HepG2 (cell line): ENCODE results near the gene MAML1. TPM values are rescaled to one million over a fixed set of nuclear protein-coding genes. Genes with fewer than 3 reads are reported as not detected.
A peak's percentile ranks its signal among the peaks of the same experiment; 100 is the strongest.

Experiments used
- BCL6 ChIP-seq: IDR thresholded peaks from 2 replicates; pipeline ENCODE4 v1.6.1; 2016; ENCODE audit warnings: missing genetic modification reagents, missing compliant biosample characterization
- CREB1 ChIP-seq, 2 experiments: fragments of 450-650 bp in 1 of 2; IDR thresholded peaks; 2 replicates each; pipeline ENCODE4 v1.6.1; 2016 to 2017; ENCODE audit warnings: control low read depth in 1 of 2, mild to moderate bottlenecking in 1 of 2, missing compliant biosample characterization in 1 of 2, missing genetic modification characterization in 1 of 2
- DR1 ChIP-seq: sonication (generic); formaldehyde crosslinking; IDR thresholded peaks from 2 replicates; pipeline ENCODE4 v1.8.0; 2021; ENCODE audit warnings: mild to moderate bottlenecking, missing genetic modification reagents, inconsistent platforms
- EP300 ChIP-seq, 3 experiments: sonication (generic) in 1 of 3; formaldehyde crosslinking in 1 of 3; IDR thresholded peaks; 2 replicates each; pipeline versions ENCODE4 v1.5.1 to v1.6.1; 2011 to 2020; ENCODE audit warnings: low read depth in 2 of 3, low read length in 2 of 3, borderline replicate concordance in 1 of 3, improper control_type of control experiment in 1 of 3, mild to moderate bottlenecking in 1 of 3, missing genetic modification reagents in 1 of 3, moderate library complexity in 1 of 3
- FOXK2 ChIP-seq: fragments of 450-650 bp; IDR thresholded peaks from 2 replicates; pipeline ENCODE4 v1.6.1; 2016
- HDAC2 ChIP-seq: sonication (generic); formaldehyde crosslinking; IDR thresholded peaks from 2 replicates; pipeline ENCODE4 v1.4.0; 2020; ENCODE audit warnings: missing genetic modification reagents
- HNF4A ChIP-seq: sonication (generic); formaldehyde crosslinking; IDR thresholded peaks from 2 replicates; pipeline ENCODE4 v1.4.0; 2020; ENCODE audit warnings: missing genetic modification reagents
- HOXA3 ChIP-seq: sonication (generic); formaldehyde crosslinking; IDR thresholded peaks from 2 replicates; pipeline ENCODE4 v1.5.0; 2020; ENCODE audit warnings: missing genetic modification reagents
- NCOA5 ChIP-seq: sonication (generic); formaldehyde crosslinking; IDR thresholded peaks from 2 replicates; pipeline ENCODE4 v1.4.0; 2020; ENCODE audit warnings: missing genetic modification reagents
- RBFOX2 ChIP-seq: fragments of 200-400 bp; formaldehyde crosslinking; IDR thresholded peaks from 2 replicates; pipeline ENCODE4 v1.6.1; 2017; ENCODE audit warnings: low read depth, mild to moderate bottlenecking, low read length
- SOX6 ChIP-seq, 2 experiments: fragments of 450-650 bp in 1 of 2; sonication (generic) in 1 of 2; formaldehyde crosslinking in 1 of 2; IDR thresholded peaks; 2 replicates each; pipeline versions ENCODE4 v1.4.0 to v1.6.1; 2017 to 2020; ENCODE audit warnings: antibody characterized with exemption in 1 of 2, mild to moderate bottlenecking in 1 of 2, missing genetic modification reagents in 1 of 2
- THAP9 ChIP-seq: sonication (generic); formaldehyde crosslinking; IDR thresholded peaks from 2 replicates; pipeline ENCODE4; 2020; ENCODE audit warnings: missing genetic modification reagents, mild to moderate bottlenecking, borderline replicate concordance
- ZNF292 ChIP-seq: sonication (generic); formaldehyde crosslinking; IDR thresholded peaks from 2 replicates; pipeline ENCODE4 v1.8.1; 2022; ENCODE audit warnings: mild to moderate bottlenecking, low read depth, missing genetic modification reagents, borderline replicate concordance
- ZNF598 ChIP-seq: sonication (generic); formaldehyde crosslinking; IDR thresholded peaks from 2 replicates; pipeline ENCODE4 v1.5.1; 2020; ENCODE audit warnings: mild to moderate bottlenecking, missing genetic modification reagents, borderline replicate concordance
- ZNF703 ChIP-seq: sonication (generic); formaldehyde crosslinking; IDR thresholded peaks from 2 replicates; pipeline ENCODE4 v1.5.1; 2020; ENCODE audit warnings: missing genetic modification reagents, mild to moderate bottlenecking, moderate library complexity, borderline replicate concordance
- polyA plus RNA-seq, 8 experiments: library from polyadenylated mRNA; depleted of rRNA in 3 of 8; stranded (reverse) in 7 of 8; unstranded in 1 of 8; fragments of >200 nt; fragmentation: Illumina TruSeq in 4 of 8; extraction: Trizol in 4 of 8; gene quantifications; 2 replicates each; pipeline versions ENCODE4 v1.2.1 to v1.2.3, GENCODE V29; 2011 to 2016; ENCODE audit warnings: low read depth in 4 of 8, missing spikeins in 1 of 8, mixed read lengths in 1 of 8; ENCODE audit not compliant: insufficient read depth in 1 of 8
- total RNA-seq, 5 experiments: library from RNA; depleted of rRNA; stranded (reverse); fragments of >200 nt; fragmentation: Illumina TruSeq; extraction: Trizol; gene quantifications; 2 replicates each; pipeline ENCODE4 v1.2.3, GENCODE V29; 2016; ENCODE audit warnings: low read depth in 1 of 5
- TF ChIP-seq, protein P1 (sequence below): sonication (generic); formaldehyde crosslinking; IDR thresholded peaks from 2 replicates; pipeline ENCODE4 v1.5.0; 2020; ENCODE audit warnings: mild to moderate bottlenecking, missing genetic modification reagents, borderline replicate concordance
- TF ChIP-seq, protein P2 (sequence below): sonication (generic); formaldehyde crosslinking; IDR thresholded peaks from 2 replicates; pipeline ENCODE4 v1.4.0; 2020; ENCODE audit warnings: mild to moderate bottlenecking, missing genetic modification reagents

MAML1 gene
- total and polyA plus RNA-seq, 2 of the 13 experiments (the other 11 are each of a cell fraction or from before 2014, with no cell fraction given) = 10.0 to 10.8 TPM

DNA sequence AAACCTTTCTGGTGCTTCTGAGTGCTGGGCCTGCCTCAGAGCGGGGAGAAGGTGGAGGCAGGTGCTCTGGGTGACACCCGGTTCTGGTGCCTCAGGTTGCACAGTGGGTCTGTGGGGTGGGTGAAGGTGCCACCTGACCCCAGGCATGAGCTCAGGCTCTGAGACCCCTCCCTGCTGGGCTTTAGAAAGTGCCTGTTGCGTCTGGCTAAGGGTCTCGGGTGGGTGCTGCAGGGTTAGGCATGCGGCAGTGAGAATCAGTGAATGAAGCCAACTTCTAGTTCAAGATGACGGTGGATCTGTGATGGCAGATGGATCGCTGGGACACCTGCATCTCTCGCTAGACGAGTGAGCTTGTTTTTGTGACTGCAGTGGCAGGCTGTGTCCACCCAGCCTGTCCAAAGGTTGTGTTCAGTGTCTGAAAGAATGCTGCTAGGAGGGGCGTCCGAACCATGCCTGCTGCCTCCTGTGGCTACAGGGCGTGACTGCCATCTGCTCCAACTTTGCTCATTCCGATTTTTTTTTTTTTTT, 93.1 kb downstream of the MAML1 start (continued):
- TF ChIP-seq, protein P1, sequence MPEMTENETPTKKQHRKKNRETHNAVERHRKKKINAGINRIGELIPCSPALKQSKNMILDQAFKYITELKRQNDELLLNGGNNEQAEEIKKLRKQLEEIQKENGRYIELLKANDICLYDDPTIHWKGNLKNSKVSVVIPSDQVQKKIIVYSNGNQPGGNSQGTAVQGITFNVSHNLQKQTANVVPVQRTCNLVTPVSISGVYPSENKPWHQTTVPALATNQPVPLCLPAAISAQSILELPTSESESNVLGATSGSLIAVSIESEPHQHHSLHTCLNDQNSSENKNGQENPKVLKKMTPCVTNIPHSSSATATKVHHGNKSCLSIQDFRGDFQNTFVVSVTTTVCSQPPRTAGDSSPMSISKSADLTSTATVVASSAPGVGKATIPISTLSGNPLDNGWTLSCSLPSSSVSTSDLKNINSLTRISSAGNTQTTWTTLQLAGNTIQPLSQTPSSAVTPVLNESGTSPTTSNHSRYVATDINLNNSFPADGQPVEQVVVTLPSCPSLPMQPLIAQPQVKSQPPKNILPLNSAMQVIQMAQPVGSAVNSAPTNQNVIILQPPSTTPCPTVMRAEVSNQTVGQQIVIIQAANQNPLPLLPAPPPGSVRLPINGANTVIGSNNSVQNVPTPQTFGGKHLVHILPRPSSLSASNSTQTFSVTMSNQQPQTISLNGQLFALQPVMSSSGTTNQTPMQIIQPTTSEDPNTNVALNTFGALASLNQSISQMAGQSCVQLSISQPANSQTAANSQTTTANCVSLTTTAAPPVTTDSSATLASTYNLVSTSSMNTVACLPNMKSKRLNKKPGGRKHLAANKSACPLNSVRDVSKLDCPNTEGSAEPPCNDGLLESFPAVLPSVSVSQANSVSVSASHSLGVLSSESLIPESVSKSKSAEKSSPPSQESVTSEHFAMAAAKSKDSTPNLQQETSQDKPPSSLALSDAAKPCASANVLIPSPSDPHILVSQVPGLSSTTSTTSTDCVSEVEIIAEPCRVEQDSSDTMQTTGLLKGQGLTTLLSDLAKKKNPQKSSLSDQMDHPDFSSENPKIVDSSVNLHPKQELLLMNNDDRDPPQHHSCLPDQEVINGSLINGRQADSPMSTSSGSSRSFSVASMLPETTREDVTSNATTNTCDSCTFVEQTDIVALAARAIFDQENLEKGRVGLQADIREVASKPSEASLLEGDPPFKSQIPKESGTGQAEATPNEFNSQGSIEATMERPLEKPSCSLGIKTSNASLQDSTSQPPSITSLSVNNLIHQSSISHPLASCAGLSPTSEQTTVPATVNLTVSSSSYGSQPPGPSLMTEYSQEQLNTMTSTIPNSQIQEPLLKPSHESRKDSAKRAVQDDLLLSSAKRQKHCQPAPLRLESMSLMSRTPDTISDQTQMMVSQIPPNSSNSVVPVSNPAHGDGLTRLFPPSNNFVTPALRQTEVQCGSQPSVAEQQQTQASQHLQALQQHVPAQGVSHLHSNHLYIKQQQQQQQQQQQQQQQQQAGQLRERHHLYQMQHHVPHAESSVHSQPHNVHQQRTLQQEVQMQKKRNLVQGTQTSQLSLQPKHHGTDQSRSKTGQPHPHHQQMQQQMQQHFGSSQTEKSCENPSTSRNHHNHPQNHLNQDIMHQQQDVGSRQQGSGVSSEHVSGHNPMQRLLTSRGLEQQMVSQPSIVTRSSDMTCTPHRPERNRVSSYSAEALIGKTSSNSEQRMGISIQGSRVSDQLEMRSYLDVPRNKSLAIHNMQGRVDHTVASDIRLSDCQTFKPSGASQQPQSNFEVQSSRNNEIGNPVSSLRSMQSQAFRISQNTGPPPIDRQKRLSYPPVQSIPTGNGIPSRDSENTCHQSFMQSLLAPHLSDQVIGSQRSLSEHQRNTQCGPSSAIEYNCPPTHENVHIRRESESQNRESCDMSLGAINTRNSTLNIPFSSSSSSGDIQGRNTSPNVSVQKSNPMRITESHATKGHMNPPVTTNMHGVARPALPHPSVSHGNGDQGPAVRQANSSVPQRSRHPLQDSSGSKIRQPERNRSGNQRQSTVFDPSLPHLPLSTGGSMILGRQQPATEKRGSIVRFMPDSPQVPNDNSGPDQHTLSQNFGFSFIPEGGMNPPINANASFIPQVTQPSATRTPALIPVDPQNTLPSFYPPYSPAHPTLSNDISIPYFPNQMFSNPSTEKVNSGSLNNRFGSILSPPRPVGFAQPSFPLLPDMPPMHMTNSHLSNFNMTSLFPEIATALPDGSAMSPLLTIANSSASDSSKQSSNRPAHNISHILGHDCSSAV = no peak
- TF ChIP-seq THAP9 (CRISPR knock-in tag) (no peak), BCL6 (CRISPR knock-in tag) (peak; percentile 27; the same call in 1 of the 2 replicates), FOXK2 (peak; percentile 35; the same call in 1 of the 2 replicates), RBFOX2 (peak; percentile 51; the same call in 1 of the 2 replicates), HDAC2 (CRISPR knock-in tag) (peak; percentile 69; the same call in 1 of the 2 replicates), ZNF292 (CRISPR knock-in tag) (peak; percentile 89; the same call in 1 of the 2 replicates), SOX6 (IDR thresholded peaks at IDR 0.05) (no peak), SOX6 (CRISPR knock-in tag; IDR thresholded peaks at IDR 0.05) (peak; percentile 51; the same call in 1 of the 2 replicates), ZNF598 (peak; percentile 28; the same call in 1 of the 2 replicates), HOXA3 (CRISPR knock-in tag) (peak; percentile 79), HNF4A (peak; percentile 89), NCOA5 (CRISPR knock-in tag) (no peak), DR1 (CRISPR knock-in tag) (peak; percentile 38; the same call in 1 of the 2 replicates), EP300 (IDR thresholded peaks at IDR 0.05; ENCODE audit: low read depth in 2 of 2, low read length in 2 of 2) (no peak; a peak in 1 of 4 replicates), EP300 (CRISPR knock-in tag; IDR thresholded peaks at IDR 0.05; ENCODE audit: borderline replicate concordance) (no peak), ZNF703 (no peak), CREB1 (IDR thresholded peaks at IDR 0.05) (peak; percentile 30; the same call in 1 of the 2 replicates), CREB1 (CRISPR knock-in tag; IDR thresholded peaks at IDR 0.05) (no peak)
- TF ChIP-seq, protein P2, sequence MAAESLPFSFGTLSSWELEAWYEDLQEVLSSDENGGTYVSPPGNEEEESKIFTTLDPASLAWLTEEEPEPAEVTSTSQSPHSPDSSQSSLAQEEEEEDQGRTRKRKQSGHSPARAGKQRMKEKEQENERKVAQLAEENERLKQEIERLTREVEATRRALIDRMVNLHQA = no peak
